Body of pancreas (tissue), 4 donors: ENCODE results near the gene SSNA1.

Experiments
- POLR2A ChIP-seq, 3 donors: fragments of 450-650 bp; IDR thresholded peaks; one replicate each; pipeline ENCODE4 v1.6.1; 2016; ENCODE audit warnings: antibody characterized with exemption in 3 of 3, mild to moderate bottlenecking in 2 of 3
- TF ChIP-seq, protein P1 (sequence below), 7 experiments: fragments of 450-650 bp in 4 of 7; fragments of 200-600 bp in 3 of 7; sonication (generic) in 3 of 7; IDR thresholded peaks; one replicate each; pipeline ENCODE4 v1.5.1; 2016 to 2019; ENCODE audit warnings: antibody characterized with exemption in 7 of 7

DNA sequence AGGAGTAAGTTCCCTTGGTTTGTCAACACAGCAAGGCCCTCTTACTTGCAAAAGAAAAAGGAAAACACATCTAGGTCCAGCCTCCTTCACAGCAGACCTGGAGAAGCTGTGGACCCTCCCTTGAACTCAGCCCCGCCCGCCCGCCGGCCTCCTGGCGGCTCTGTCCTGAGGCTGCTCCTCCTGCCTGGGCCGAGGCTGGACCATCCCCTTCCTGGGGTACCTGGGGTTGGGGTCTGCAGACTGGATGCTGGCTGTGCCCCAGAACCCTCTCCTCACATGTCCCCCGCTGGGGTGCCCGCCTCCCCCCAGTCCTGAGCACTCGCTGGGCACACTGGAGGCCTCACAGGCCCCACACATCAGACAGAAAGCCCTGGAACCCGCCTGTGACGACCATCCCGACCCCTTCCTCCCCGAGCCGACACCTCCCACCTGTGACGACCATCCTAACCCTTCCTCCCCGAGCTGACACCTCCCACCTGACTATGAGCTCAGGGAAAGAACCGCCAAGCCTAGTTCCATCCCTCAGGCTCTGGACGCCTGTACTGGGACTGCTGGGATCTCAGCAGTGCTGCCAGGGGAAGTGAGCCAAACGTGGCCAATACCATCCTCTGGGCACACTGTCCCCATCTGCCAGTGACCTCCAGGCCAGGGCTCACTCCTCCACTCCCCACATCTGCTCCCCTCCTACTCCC is 9.4 kb upstream of the SSNA1 start:
- no peak for TF ChIP-seq POLR2A (IDR thresholded peaks at IDR 0.05)
- TF ChIP-seq, protein P1, sequence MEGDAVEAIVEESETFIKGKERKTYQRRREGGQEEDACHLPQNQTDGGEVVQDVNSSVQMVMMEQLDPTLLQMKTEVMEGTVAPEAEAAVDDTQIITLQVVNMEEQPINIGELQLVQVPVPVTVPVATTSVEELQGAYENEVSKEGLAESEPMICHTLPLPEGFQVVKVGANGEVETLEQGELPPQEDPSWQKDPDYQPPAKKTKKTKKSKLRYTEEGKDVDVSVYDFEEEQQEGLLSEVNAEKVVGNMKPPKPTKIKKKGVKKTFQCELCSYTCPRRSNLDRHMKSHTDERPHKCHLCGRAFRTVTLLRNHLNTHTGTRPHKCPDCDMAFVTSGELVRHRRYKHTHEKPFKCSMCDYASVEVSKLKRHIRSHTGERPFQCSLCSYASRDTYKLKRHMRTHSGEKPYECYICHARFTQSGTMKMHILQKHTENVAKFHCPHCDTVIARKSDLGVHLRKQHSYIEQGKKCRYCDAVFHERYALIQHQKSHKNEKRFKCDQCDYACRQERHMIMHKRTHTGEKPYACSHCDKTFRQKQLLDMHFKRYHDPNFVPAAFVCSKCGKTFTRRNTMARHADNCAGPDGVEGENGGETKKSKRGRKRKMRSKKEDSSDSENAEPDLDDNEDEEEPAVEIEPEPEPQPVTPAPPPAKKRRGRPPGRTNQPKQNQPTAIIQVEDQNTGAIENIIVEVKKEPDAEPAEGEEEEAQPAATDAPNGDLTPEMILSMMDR (IDR thresholded peaks at IDR 0.05): no peak
